Calu3 (cell line): ENCODE measurements around the gene TP53TG5. TPM values are rescaled to one million over a fixed set of nuclear protein-coding genes. Genes with fewer than 3 reads are reported as not detected.

Experiments used
- BruUV-seq: library from RNA; stranded (reverse); fragments of 400-500 nt; replicated peaks from 2 replicates; lab custom pipeline; 2021; lab: Mats Ljungman, UMichigan
- CTCF ChIA-PET: fragments of 300-600 bp; sonication (Branson Sonifier 250); formaldehyde crosslinking; loops from one replicate; lab custom pipeline; 2022; ENCODE audit warnings: antibody characterized with exemption; lab: Charles Lee
- DNase-seq: peaks from one replicate; pipeline ENCODE4 v3.0.0; 2022
- H3K27ac Mint-ChIP-seq: one replicate; pipeline ENCODE4 v1.8.0; 2022; ENCODE audit warnings: mixed read lengths; ENCODE audit not compliant: unreplicated experiment
- H3K27me3 Mint-ChIP-seq: one replicate; pipeline ENCODE4 v1.8.0; 2022; ENCODE audit warnings: mixed read lengths; ENCODE audit not compliant: unreplicated experiment
- H3K36me3 Mint-ChIP-seq: one replicate; pipeline ENCODE4 v1.8.0; 2022; ENCODE audit warnings: mild to moderate bottlenecking, moderate library complexity, mixed read lengths; ENCODE audit not compliant: insufficient read depth, unreplicated experiment
- H3K4me1 Mint-ChIP-seq: one replicate; pipeline ENCODE4 v1.8.0; 2022; ENCODE audit warnings: mild to moderate bottlenecking, low read depth, mixed read lengths; ENCODE audit not compliant: unreplicated experiment
- H3K4me3 Mint-ChIP-seq: one replicate; pipeline ENCODE4 v1.8.0; 2022; ENCODE audit warnings: mild to moderate bottlenecking, low read depth, moderate library complexity, mixed read lengths; ENCODE audit not compliant: unreplicated experiment
- H3K9me3 Mint-ChIP-seq: one replicate; pipeline ENCODE4 v1.8.0; 2022; ENCODE audit warnings: low read depth, mixed read lengths; ENCODE audit not compliant: unreplicated experiment
- intact Hi-C: fragments of 100-400 bp; cut with micrococcal nuclease; formaldehyde crosslinking; loops from one replicate; pipeline ENCODE4 v1.10.0; 2022; ENCODE audit not compliant: unreplicated experiment
- total RNA-seq: library from RNA; stranded (reverse); gene quantifications from 2 replicates; pipeline ENCODE4 v1.2.3, GENCODE V29; 2022
- TF ChIP-seq, protein P1 (sequence below): fragments of 200-600 bp; IDR thresholded peaks from one replicate; pipeline ENCODE4 v1.8.0; 2022; ENCODE audit warnings: antibody characterized with exemption; ENCODE audit not compliant: unreplicated experiment

TP53TG5 gene
- total RNA-seq, 1 experiment from 2014 or later, result 0.52 TPM

DNA sequence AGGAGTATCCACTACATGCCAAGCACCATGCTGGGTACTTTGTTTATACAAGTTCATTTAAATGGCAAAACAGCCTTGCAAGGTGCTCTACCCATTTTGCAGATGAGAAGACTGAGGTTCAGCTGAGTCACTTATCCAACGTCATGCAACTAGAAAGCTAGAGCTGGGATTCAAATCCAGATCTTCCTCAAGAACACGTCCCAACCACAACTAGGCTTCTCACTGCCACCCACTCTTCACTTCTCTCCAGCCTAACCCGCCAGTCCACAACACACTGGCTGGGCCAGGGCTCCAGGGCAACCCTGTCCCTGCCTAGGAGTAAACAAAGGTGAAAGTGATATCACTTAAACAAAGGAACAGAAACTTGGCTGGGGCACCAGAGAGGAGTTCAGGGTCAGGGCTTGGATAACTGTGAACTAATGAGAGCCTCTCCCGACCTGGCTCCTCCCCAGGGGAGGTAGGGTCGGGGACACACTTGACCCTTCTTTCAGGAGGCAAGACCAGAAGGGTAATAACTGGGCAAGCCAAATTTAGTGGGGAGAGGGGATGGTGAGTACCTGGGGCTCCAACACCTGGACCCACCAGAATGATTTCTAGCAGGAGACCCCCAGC, 37.8 kb downstream of the TP53TG5 start:
- no peak for DNase-seq
- CTCF ChIA-PET, result interaction anchor here (2.2 to 6.0 kb wide), 3 partner anchors 16 to 21 kb away, joined by 5 to 57 read pairs (median 19); partner anchors contain the start of gene SYS1
- Mint-ChIP-seq H3K36me3 (peaks cover 96% of the 10 kb centered on the region), H3K4me3 (peak overlapping the region; percentile 95), H3K4me1 (peaks cover 92% of the 10 kb centered on the region), H3K9me3 (no peaks in the 10 kb centered on the region), H3K27ac (peak overlapping the region; percentile 99), H3K27me3 (no peaks in the 10 kb centered on the region)
- intact Hi-C loops, result no loop called here
- no TSS peak for BruUV-seq
- TF ChIP-seq, protein P1, sequence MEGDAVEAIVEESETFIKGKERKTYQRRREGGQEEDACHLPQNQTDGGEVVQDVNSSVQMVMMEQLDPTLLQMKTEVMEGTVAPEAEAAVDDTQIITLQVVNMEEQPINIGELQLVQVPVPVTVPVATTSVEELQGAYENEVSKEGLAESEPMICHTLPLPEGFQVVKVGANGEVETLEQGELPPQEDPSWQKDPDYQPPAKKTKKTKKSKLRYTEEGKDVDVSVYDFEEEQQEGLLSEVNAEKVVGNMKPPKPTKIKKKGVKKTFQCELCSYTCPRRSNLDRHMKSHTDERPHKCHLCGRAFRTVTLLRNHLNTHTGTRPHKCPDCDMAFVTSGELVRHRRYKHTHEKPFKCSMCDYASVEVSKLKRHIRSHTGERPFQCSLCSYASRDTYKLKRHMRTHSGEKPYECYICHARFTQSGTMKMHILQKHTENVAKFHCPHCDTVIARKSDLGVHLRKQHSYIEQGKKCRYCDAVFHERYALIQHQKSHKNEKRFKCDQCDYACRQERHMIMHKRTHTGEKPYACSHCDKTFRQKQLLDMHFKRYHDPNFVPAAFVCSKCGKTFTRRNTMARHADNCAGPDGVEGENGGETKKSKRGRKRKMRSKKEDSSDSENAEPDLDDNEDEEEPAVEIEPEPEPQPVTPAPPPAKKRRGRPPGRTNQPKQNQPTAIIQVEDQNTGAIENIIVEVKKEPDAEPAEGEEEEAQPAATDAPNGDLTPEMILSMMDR, result no peak

DNA sequence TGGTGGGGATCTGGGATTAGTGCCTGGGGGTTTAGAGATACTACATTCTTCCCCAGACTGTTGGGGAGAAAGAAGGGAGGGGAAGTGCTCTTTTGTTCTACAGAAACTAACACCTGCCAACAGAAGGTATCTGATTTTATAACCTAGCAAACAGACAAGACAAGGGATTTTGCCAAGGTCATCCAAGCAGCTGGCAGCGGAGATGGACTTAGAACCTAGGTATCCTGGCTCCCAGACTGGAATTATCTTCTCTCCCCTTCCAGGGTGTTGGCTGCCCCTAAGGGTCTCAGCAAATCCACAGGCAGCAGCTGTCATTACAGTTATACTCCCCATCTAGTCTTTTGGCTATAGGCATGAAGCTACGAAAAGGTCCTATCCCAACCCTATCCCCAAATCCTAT, 38.3 kb downstream of the TP53TG5 start:
- Mint-ChIP-seq H3K27me3 (no peaks in the 10 kb centered on the region), H3K9me3 (no peaks in the 10 kb centered on the region), H3K4me1 (peaks cover 87% of the 10 kb centered on the region), H3K27ac (peak overlapping the region; percentile 99), H3K36me3 (peaks cover 96% of the 10 kb centered on the region), H3K4me3 (peak overlapping the region; percentile 95)
- CTCF ChIA-PET, result interaction anchor here (3.1 to 6.0 kb wide), 2 partner anchors 17 to 21 kb away, joined by 19 to 57 read pairs; partner anchors contain the start of gene SYS1
- TF ChIP-seq, protein P1, result no peak
- intact Hi-C loops, result no loop called here
- DNase-seq, result no peak
- no TSS peak for BruUV-seq

DNA sequence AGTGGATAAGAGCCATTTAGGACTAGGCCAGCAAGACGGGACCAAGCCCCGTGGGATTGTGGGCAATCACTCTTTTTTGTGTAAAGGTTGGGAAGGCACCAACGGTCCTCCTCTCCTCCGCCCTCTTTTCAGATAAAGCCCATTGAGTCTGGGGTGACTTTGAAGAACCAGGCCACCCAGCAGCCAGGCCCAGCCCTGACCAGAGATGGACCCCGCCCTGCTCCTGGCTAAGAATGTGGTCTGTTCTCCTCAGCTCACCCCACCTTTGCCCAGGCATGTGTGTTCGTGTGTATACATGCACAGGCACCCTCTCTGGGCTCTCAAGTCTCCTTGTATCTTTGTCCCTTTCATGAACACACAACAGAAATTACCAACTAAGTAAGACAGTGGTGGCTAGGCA, 39.0 kb downstream of the TP53TG5 start:
- Mint-ChIP-seq H3K36me3 (peaks cover 96% of the 10 kb centered on the region), H3K27ac (peak overlapping the region; percentile 99)
- CTCF ChIA-PET, result interaction anchor here (6.0 kb wide), 1 partner anchor 22 kb away, joined by 57 read pairs; the partner anchor contains the start of gene SYS1

DNA sequence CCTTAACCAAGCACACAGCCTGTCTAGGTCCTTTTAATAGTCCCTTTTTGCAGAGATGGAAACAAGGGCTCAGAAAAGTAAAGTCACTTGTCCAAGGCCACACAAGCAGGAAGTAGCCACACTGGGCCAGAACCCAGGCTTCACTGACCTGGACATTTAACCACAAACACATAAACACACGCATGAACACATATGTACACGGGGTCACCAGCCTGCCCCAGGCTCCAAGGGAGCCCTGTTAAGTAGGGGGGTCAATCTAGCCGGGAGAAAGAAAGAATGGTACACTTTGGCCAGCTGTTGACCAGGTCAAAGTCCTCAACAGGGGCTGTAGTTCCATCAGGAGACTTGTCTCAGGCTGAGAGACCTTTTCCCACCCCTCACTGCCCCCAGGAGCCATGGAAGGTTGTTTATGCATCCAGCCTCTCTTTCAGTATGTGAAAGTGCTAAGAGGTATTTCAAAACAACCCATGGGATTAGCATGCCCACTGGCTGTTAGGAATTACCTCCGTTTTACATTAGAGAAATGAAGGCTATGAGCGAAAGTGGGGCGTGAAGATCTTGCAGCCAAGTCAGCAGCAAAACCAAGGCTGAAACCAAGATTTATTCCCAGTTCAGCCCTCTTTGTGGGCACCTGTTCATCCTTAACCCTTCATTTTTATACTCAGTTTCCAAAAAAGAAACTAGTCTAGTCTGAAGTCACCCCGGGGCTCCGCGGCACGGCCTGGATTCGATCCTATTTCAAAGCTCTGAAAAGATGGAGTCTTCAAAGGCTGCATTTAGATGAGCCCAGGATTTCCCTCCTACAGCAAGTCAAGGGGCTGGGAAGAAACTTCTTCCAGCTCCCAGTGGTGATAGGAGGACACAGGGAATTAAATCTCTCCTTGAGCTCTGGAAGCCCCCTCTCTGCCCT, 39.7 kb downstream of the TP53TG5 start:
- intact Hi-C loops, result no loop called here
- BruUV-seq, result no TSS peak
- no peaks in the 10 kb centered on the region for H3K9me3 Mint-ChIP-seq
- CTCF ChIA-PET, result interaction anchor here (0.5 to 6.0 kb wide), 9 partner anchors 7 to 433 kb away, joined by 3 to 57 read pairs (median 5); partner anchors contain the start of gene SYS1
- peaks cover 80% of the 10 kb centered on the region for H3K4me1 Mint-ChIP-seq
- peak overlapping the region; percentile 99 for H3K27ac Mint-ChIP-seq
- H3K4me3 Mint-ChIP-seq, result peak overlapping the region; percentile 95
- H3K27me3 Mint-ChIP-seq, result no peaks in the 10 kb centered on the region
- peaks cover 93% of the 10 kb centered on the region for H3K36me3 Mint-ChIP-seq
- no peak for DNase-seq
- TF ChIP-seq, protein P1, result no peak

More for the DNA sequence above, 39.0 kb downstream of the TP53TG5 start:
- intact Hi-C loops, result no loop called here
- Mint-ChIP-seq H3K9me3 (no peaks in the 10 kb centered on the region), H3K4me3 (peak overlapping the region; percentile 95), H3K27me3 (no peaks in the 10 kb centered on the region), H3K4me1 (peaks cover 81% of the 10 kb centered on the region)
- no peak for DNase-seq
- no TSS peak for BruUV-seq
- TF ChIP-seq, protein P1, result no peak
